ENCODE measurements around the gene ALOX12B.
A peak's percentile ranks its signal among the peaks of the same experiment; 100 is the strongest.

ALOX12B gene

DNA sequence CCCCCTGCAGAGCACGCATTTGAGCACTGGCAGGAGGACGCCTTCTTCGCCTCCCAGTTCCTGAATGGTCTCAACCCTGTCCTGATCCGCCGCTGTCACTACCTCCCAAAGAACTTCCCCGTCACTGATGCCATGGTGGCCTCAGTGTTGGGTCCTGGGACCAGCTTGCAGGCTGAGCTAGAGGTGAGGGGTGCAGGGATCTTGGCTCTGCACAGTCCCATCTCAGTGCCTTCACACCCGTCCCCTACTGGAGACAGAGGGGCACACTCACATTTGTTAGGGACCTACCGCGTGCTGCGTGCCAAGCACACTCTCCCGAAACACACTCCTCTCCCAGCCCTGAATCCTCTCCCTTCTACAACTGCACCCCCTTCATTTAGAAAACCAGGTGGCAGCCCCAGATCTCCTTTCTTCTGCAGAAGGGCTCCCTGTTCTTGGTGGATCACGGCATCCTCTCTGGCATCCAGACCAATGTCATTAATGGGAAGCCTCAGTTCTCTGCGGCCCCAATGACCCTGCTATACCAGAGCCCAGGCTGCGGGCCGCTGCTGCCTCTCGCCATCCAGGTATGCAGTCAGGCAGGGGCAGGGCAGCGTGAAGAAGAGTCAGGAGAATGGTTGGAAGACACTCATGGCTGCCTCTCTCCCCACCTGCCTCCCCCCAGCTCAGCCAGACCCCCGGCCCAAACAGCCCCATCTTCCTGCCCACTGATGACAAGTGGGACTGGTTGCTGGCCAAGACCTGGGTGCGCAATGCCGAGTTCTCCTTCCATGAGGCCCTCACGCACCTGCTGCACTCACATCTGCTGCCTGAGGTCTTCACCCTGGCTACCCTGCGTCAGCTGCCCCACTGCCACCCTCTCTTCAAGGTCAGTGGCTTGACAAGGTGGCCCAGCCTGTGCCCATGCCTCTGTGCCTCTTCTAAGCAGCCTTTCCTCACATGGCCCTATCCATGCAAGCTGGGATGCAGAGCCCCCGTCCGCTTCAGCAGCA, 42.4 kb downstream of the ALOX12B start:
- H2AFZ ChIP-seq (ENCODE audit: low read length) = no peak overlapping the region
- H3F3A ChIP-seq (ENCODE audit: insufficient read depth, low read length) = no peaks in the 10 kb centered on the region
- no peaks in the 10 kb centered on the region for H3K9me2 ChIP-seq (ENCODE audit: low read depth, low read length)
- no peak overlapping the region for H3K4me3 ChIP-seq (ENCODE audit: low read depth, low read length, poor library complexity, severe bottlenecking)
- no peak overlapping the region for H3K4me2 ChIP-seq (ENCODE audit: low read length)
- no peak for TF ChIP-seq EZH2 (IDR thresholded peaks at IDR 0.05; ENCODE audit: borderline replicate concordance, low read length)
- no peak overlapping the region for H3K27ac ChIP-seq (ENCODE audit: low read depth, low read length, poor library complexity, severe bottlenecking)
- no peaks in the 10 kb centered on the region for H3K79me2 ChIP-seq (ENCODE audit: insufficient read depth, low read length)
- no peaks in the 10 kb centered on the region for H3K4me1 ChIP-seq (ENCODE audit: insufficient read depth, low read length, severe bottlenecking)
- H3K9me3 ChIP-seq (ENCODE audit: low read length) = no peaks in the 10 kb centered on the region
- H3K9ac ChIP-seq (ENCODE audit: low read length) = no peak overlapping the region
- H3K27me3 ChIP-seq (ENCODE audit: insufficient read depth, low read length) = peaks cover 13% of the 10 kb centered on the region; the same call in 1 of the 2 replicates
- no peaks in the 10 kb centered on the region for H4K20me1 ChIP-seq (ENCODE audit: insufficient read depth, low read length)
- H3K36me3 ChIP-seq (ENCODE audit: insufficient read depth, low read length) = no peaks in the 10 kb centered on the region; the same call in 1 of the 2 replicates

DNA sequence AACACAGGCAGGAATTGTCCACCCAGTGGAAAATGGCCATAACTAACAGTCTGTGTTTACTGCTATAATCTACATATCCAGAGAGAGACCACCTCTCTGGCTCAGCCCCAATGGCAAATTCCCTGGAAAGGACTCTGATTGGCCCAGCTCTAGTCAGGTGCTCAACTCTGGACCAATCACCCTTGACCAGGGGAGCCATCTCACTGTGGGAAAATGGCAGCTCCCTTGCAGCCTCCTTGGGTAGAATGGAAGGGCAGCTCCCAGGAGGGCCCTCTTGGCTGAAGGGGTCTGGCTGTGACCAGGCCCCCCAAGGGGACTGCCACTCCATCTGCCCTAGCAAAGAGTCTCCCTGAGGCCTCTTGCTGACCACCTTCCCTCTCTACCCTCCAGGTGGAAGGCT, 45.5 kb downstream of the ALOX12B start:
- H3K27me3 ChIP-seq (ENCODE audit: insufficient read depth, low read length) = peaks cover 5% of the 10 kb centered on the region; the same call in 1 of the 2 replicates
- no peak overlapping the region for H3K27ac ChIP-seq (ENCODE audit: low read depth, low read length, poor library complexity, severe bottlenecking)
- H3K36me3 ChIP-seq (ENCODE audit: insufficient read depth, low read length) = no peaks in the 10 kb centered on the region; the same call in 1 of the 2 replicates
- H3K4me1 ChIP-seq (ENCODE audit: insufficient read depth, low read length, severe bottlenecking) = no peaks in the 10 kb centered on the region
- H3K4me3 ChIP-seq (ENCODE audit: low read depth, low read length, poor library complexity, severe bottlenecking) = no peak overlapping the region
- no peak overlapping the region for H3K4me2 ChIP-seq (ENCODE audit: low read length)
- no peaks in the 10 kb centered on the region for H4K20me1 ChIP-seq (ENCODE audit: insufficient read depth, low read length)
- H2AFZ ChIP-seq (ENCODE audit: low read length) = no peak overlapping the region
- H3K9me2 ChIP-seq (ENCODE audit: low read depth, low read length) = no peaks in the 10 kb centered on the region
- no peaks in the 10 kb centered on the region for H3K79me2 ChIP-seq (ENCODE audit: insufficient read depth, low read length)
- H3K9ac ChIP-seq (ENCODE audit: low read length) = no peak overlapping the region
- no peaks in the 10 kb centered on the region for H3K9me3 ChIP-seq (ENCODE audit: low read length)
- TF ChIP-seq EZH2 (IDR thresholded peaks at IDR 0.05; ENCODE audit: borderline replicate concordance, low read length) = no peak
- TF ChIP-seq, protein P1, sequence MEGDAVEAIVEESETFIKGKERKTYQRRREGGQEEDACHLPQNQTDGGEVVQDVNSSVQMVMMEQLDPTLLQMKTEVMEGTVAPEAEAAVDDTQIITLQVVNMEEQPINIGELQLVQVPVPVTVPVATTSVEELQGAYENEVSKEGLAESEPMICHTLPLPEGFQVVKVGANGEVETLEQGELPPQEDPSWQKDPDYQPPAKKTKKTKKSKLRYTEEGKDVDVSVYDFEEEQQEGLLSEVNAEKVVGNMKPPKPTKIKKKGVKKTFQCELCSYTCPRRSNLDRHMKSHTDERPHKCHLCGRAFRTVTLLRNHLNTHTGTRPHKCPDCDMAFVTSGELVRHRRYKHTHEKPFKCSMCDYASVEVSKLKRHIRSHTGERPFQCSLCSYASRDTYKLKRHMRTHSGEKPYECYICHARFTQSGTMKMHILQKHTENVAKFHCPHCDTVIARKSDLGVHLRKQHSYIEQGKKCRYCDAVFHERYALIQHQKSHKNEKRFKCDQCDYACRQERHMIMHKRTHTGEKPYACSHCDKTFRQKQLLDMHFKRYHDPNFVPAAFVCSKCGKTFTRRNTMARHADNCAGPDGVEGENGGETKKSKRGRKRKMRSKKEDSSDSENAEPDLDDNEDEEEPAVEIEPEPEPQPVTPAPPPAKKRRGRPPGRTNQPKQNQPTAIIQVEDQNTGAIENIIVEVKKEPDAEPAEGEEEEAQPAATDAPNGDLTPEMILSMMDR (IDR thresholded peaks at IDR 0.05; ENCODE audit: low read length) = no peak
- H3F3A ChIP-seq (ENCODE audit: insufficient read depth, low read length) = no peaks in the 10 kb centered on the region

DNA sequence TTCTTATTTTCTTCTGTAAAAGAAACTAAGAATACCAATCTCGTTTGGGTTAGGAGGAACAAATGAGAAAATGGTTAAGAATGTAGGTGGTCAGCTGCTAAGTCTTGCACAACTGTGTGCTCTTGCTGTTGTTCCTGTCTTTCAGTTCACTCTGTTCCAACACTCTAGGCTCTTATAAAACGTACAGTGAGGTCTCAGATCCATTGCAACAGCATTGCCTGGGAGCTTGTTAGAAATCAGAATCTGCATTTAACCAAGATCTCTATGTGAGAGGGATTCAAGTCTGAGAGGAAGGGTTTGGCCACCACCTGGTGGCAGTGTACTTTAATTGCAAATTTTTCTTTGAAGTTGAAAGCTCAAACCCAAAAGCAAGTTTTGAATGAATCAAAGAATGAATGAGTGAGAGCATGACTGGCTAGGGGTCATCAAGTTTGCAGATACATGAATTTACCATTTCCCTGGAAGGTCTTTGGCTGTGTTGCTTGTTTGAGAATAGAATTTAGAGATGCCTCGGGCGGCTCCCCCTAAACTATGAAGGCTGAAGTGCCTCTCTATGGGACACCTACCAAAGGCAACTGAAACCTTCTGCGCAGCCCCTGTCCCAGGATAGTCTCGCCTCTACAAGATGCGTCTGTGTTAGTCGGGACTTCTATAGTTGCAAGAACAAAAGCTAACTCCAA, 46.1 kb downstream of the ALOX12B start:
- Histone ChIP-seq H3K79me2 (ENCODE audit: insufficient read depth, low read length) (no peaks in the 10 kb centered on the region), H3K9me3 (ENCODE audit: low read length) (no peaks in the 10 kb centered on the region), H3K9me2 (ENCODE audit: low read depth, low read length) (no peaks in the 10 kb centered on the region), H3K27me3 (ENCODE audit: insufficient read depth, low read length) (no peaks in the 10 kb centered on the region; the same call in 1 of the 2 replicates), H3K4me2 (ENCODE audit: low read length) (no peak overlapping the region), H3K36me3 (ENCODE audit: insufficient read depth, low read length) (no peaks in the 10 kb centered on the region; the same call in 1 of the 2 replicates), H2AFZ (ENCODE audit: low read length) (no peak overlapping the region), H3K4me3 (ENCODE audit: low read depth, low read length, poor library complexity, severe bottlenecking) (no peak overlapping the region), H3K27ac (ENCODE audit: low read depth, low read length, poor library complexity, severe bottlenecking) (no peak overlapping the region), H3F3A (ENCODE audit: insufficient read depth, low read length) (no peaks in the 10 kb centered on the region), H3K9ac (ENCODE audit: low read length) (no peak overlapping the region), H4K20me1 (ENCODE audit: insufficient read depth, low read length) (no peaks in the 10 kb centered on the region), H3K4me1 (ENCODE audit: insufficient read depth, low read length, severe bottlenecking) (no peaks in the 10 kb centered on the region)
- TF ChIP-seq, protein P1 (IDR thresholded peaks at IDR 0.05; ENCODE audit: low read length) = peak; percentile 59; the same call in 1 of the 2 replicates
- TF ChIP-seq EZH2 (IDR thresholded peaks at IDR 0.05; ENCODE audit: borderline replicate concordance, low read length) = no peak

Measured in OCI-LY1 (cell line).